Neural cell (in vitro differentiated cells): ENCODE measurements around the gene EZR. TPM values are rescaled to one million over a fixed set of nuclear protein-coding genes. Genes with fewer than 3 reads are reported as not detected.

Experiments
- H2AFZ ChIP-seq: fragments of 200-600, 300-800 bp; sonication (generic), shearing (Covaris generic); 2 replicates; pipeline ENCODE4 v1.6.0; 2014; ENCODE audit warnings: low read depth, mild to moderate bottlenecking, antibody characterized with exemption, low read length, moderate library complexity
- H3F3A ChIP-seq: fragments of 200-600 bp; shearing (Covaris generic); 2 replicates; pipeline ENCODE4 v1.6.1; 2016; ENCODE audit warnings: mild to moderate bottlenecking, moderate library complexity, mixed read lengths, antibody characterized with exemption, low read length; ENCODE audit not compliant: insufficient read depth, poor library complexity, severe bottlenecking
- H3K27ac ChIP-seq: fragments of 200-600, 300-800 bp; sonication (generic), shearing (Covaris generic); 2 replicates; pipeline ENCODE4 v1.5.1; 2014; ENCODE audit warnings: mild to moderate bottlenecking, low read length, moderate library complexity
- H3K27me3 ChIP-seq: fragments of 300-800, 200-600 bp; sonication (generic), shearing (Covaris generic); 2 replicates; pipeline ENCODE4 v1.6.0; 2014; ENCODE audit warnings: mild to moderate bottlenecking, low read depth, low read length, moderate library complexity; ENCODE audit not compliant: insufficient read depth
- H3K36me3 ChIP-seq: fragments of 300-800, 200-600 bp; sonication (generic), shearing (Covaris generic); 2 replicates; pipeline ENCODE4 v1.5.1; 2014; ENCODE audit warnings: mild to moderate bottlenecking, antibody characterized with exemption, low read length, moderate library complexity; ENCODE audit not compliant: insufficient read depth
- H3K4me2 ChIP-seq: fragments of 300-800, 200-600 bp; sonication (generic), shearing (Covaris generic); 2 replicates; pipeline ENCODE4 v1.6.0; 2014; ENCODE audit warnings: mild to moderate bottlenecking, low read length
- H3K4me3 ChIP-seq: fragments of 300-800, 200-600 bp; sonication (generic), shearing (Covaris generic); 2 replicates; pipeline ENCODE4 v1.5.1; 2014; ENCODE audit warnings: mild to moderate bottlenecking, low read length, moderate library complexity
- H3K79me2 ChIP-seq: fragments of 200-600 bp; shearing (Covaris generic); replicated peaks from 2 replicates; pipeline ENCODE4 v1.6.0; 2014; ENCODE audit warnings: mild to moderate bottlenecking, low read length, moderate library complexity; ENCODE audit not compliant: insufficient read depth
- H3K9ac ChIP-seq: fragments of 300-800, 200-600 bp; sonication (generic), shearing (Covaris generic); 2 replicates; pipeline ENCODE4 v1.6.1; 2016; ENCODE audit warnings: mild to moderate bottlenecking, low read length, mixed read lengths
- H3K9me2 ChIP-seq: fragments of 200-600 bp; shearing (Covaris generic); 2 replicates; pipeline ENCODE4 v1.6.1; 2016; ENCODE audit warnings: mild to moderate bottlenecking, low read length, mixed read lengths; ENCODE audit not compliant: insufficient read depth
- H3K9me3 ChIP-seq: fragments of 200-600, 300-800 bp; sonication (generic), shearing (Covaris generic); 2 replicates; pipeline ENCODE4 v1.6.1; 2016; ENCODE audit warnings: mild to moderate bottlenecking, mixed run types, low read length, moderate library complexity, mixed read lengths
- H4K20me1 ChIP-seq: fragments of 200-600 bp; shearing (Covaris generic); 2 replicates; pipeline ENCODE4 v1.6.1; 2016; ENCODE audit warnings: mild to moderate bottlenecking, mixed run types; ENCODE audit not compliant: insufficient read depth
- EP300 ChIP-seq: fragments of 450-650 bp; conservative IDR thresholded peaks from 2 replicates; pipeline ENCODE4 v1.6.1; 2014; ENCODE audit warnings: antibody characterized with exemption, mild to moderate bottlenecking, moderate library complexity; ENCODE audit not compliant: poor library complexity, severe bottlenecking
- EZH2 ChIP-seq: fragments of 200-600, 300-800 bp; shearing (Covaris generic), sonication (generic); IDR thresholded peaks from 2 replicates; pipeline ENCODE4 v1.6.1; 2014; ENCODE audit warnings: antibody characterized with exemption, low read length, borderline replicate concordance, mild to moderate bottlenecking; ENCODE audit not compliant: insufficient read depth, poor library complexity, severe bottlenecking
- MXI1 ChIP-seq: fragments of 450-650 bp; conservative IDR thresholded peaks from 2 replicates; pipeline ENCODE4 v1.6.1; 2014; ENCODE audit warnings: antibody characterized with exemption, mild to moderate bottlenecking; ENCODE audit not compliant: poor library complexity, severe bottlenecking
- POLR2AphosphoS5 ChIP-seq: IDR thresholded peaks from 2 replicates; pipeline ENCODE4 v1.6.1; 2012
- RAD21 ChIP-seq: fragments of 450-650 bp; conservative IDR thresholded peaks from 2 replicates; pipeline ENCODE4 v1.6.1; 2014; ENCODE audit warnings: antibody characterized with exemption, mild to moderate bottlenecking, moderate library complexity
- SMC3 ChIP-seq: fragments of 450-650 bp; conservative IDR thresholded peaks from 2 replicates; pipeline ENCODE4 v1.6.1; 2014; ENCODE audit warnings: antibody characterized with exemption, mild to moderate bottlenecking, moderate library complexity; ENCODE audit not compliant: poor library complexity
- TAF1 ChIP-seq: IDR thresholded peaks from 2 replicates; pipeline ENCODE4 v1.6.1; 2012; ENCODE audit warnings: low read depth
- polyA plus RNA-seq: library from polyadenylated mRNA; depleted of rRNA; stranded (reverse); fragments of >200 nt; gene quantifications from 2 replicates; pipeline ENCODE4 v1.2.3, GENCODE V29; 2014
- TF ChIP-seq, protein P1 (sequence below): fragments of 450-650 bp; IDR thresholded peaks from 2 replicates; pipeline ENCODE4 v1.5.1; 2014; ENCODE audit warnings: antibody characterized with exemption, mild to moderate bottlenecking, moderate library complexity; ENCODE audit not compliant: poor library complexity, severe bottlenecking
- TF ChIP-seq, protein P2 (sequence below): IDR thresholded peaks from 2 replicates; pipeline ENCODE4 v1.6.1; 2012; ENCODE audit warnings: borderline replicate concordance

Gene EZR
- polyA plus RNA-seq, 1 donor from 2014 or later, result 1.6 TPM

DNA sequence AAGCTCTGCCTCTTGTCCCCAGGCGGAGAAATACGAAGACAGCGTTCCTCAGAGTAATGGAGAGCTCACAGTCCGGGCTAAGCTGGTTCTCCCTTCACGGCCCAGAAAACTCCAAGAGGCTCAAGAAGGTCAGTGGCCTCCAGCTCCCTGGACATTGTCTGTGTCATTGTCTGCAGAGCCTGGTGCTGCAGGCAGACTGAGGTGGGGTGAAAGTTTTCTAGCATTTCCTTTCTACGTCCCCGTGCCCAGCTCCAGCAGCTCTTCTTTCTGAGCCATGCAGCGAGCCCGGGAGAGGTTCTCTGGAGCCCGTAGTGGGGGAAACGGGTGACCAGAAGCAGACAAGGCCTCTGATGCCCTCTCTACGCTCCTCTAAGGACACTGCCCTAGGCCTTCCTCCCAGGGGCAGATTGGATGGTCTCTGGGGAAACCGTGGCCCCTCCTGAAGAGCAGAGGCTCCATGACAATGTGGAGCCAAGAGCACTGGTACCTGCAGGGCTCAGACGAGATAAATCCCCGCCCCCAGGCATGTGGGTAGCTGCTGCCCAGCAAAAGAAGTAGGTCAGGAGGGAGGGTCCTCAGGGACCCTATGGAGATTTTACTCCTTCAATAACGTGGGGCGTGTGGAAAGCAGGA, 58.4 kb downstream of the EZR start:
- TF ChIP-seq TAF1 (no peak), SMC3 (no peak), EZH2 (no peak), POLR2AphosphoS5 (no peak), MXI1 (no peak), RAD21 (no peak), EP300 (no peak)
- TF ChIP-seq, protein P1, sequence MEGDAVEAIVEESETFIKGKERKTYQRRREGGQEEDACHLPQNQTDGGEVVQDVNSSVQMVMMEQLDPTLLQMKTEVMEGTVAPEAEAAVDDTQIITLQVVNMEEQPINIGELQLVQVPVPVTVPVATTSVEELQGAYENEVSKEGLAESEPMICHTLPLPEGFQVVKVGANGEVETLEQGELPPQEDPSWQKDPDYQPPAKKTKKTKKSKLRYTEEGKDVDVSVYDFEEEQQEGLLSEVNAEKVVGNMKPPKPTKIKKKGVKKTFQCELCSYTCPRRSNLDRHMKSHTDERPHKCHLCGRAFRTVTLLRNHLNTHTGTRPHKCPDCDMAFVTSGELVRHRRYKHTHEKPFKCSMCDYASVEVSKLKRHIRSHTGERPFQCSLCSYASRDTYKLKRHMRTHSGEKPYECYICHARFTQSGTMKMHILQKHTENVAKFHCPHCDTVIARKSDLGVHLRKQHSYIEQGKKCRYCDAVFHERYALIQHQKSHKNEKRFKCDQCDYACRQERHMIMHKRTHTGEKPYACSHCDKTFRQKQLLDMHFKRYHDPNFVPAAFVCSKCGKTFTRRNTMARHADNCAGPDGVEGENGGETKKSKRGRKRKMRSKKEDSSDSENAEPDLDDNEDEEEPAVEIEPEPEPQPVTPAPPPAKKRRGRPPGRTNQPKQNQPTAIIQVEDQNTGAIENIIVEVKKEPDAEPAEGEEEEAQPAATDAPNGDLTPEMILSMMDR, result no peak
- TF ChIP-seq, protein P2, sequence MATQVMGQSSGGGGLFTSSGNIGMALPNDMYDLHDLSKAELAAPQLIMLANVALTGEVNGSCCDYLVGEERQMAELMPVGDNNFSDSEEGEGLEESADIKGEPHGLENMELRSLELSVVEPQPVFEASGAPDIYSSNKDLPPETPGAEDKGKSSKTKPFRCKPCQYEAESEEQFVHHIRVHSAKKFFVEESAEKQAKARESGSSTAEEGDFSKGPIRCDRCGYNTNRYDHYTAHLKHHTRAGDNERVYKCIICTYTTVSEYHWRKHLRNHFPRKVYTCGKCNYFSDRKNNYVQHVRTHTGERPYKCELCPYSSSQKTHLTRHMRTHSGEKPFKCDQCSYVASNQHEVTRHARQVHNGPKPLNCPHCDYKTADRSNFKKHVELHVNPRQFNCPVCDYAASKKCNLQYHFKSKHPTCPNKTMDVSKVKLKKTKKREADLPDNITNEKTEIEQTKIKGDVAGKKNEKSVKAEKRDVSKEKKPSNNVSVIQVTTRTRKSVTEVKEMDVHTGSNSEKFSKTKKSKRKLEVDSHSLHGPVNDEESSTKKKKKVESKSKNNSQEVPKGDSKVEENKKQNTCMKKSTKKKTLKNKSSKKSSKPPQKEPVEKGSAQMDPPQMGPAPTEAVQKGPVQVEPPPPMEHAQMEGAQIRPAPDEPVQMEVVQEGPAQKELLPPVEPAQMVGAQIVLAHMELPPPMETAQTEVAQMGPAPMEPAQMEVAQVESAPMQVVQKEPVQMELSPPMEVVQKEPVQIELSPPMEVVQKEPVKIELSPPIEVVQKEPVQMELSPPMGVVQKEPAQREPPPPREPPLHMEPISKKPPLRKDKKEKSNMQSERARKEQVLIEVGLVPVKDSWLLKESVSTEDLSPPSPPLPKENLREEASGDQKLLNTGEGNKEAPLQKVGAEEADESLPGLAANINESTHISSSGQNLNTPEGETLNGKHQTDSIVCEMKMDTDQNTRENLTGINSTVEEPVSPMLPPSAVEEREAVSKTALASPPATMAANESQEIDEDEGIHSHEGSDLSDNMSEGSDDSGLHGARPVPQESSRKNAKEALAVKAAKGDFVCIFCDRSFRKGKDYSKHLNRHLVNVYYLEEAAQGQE, result no peak

DNA sequence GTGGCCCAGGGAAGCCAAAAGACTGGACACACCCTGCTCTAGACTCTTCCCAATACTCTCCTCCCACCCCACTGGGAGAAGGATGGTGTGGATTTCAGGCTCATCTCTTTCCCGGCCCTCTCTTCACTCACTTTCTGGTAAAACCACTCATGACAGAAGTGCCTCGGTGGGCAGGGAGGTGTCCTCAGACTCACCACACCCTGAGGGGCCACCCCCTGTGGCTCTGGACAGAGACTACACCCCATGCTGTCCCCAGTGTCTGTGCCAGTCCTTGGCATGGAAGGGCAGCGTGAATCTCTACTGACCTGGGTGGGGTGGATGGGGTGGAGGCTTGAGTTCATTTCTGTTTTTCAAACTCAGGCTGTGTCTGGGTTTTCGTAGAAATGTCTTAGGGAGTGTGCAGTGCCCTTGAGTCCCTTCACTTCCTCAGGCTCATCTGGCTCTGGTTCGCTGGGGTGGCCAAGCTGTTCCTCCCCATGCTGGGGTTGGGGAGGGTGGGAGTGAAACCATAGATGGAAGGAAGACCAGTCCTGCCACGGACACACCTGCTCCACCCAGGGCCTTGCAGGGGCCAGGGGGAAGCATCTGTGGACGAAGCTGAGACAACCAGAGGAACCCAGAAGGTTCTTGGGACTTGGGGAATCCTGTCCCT, 59.1 kb downstream of the EZR start:
- H4K20me1 ChIP-seq, result no peaks in the 10 kb centered on the region
- no peaks in the 10 kb centered on the region for H3K36me3 ChIP-seq
- no peak overlapping the region for H3K4me2 ChIP-seq
- H2AFZ ChIP-seq, result no peak overlapping the region
- no peak overlapping the region for H3K27ac ChIP-seq
- no peaks in the 10 kb centered on the region for H3K9me3 ChIP-seq
- no peaks in the 10 kb centered on the region for H3F3A ChIP-seq
- no peaks in the 10 kb centered on the region for H3K27me3 ChIP-seq
- no peaks in the 10 kb centered on the region for H3K9me2 ChIP-seq
- no peak overlapping the region for H3K9ac ChIP-seq
- H3K79me2 ChIP-seq, result no peaks in the 10 kb centered on the region
- no peak overlapping the region for H3K4me3 ChIP-seq
- TF ChIP-seq, protein P2, result no peak
- TF ChIP-seq MXI1, result no peak
- TF ChIP-seq SMC3, result no peak

More for the DNA sequence above, 58.4 kb downstream of the EZR start:
- Histone ChIP-seq H3K9me3 (no peaks in the 10 kb centered on the region), H4K20me1 (no peaks in the 10 kb centered on the region), H3K36me3 (no peaks in the 10 kb centered on the region), H3K4me2 (no peak overlapping the region), H3K27me3 (no peaks in the 10 kb centered on the region), H3K4me3 (no peak overlapping the region), H3K27ac (no peak overlapping the region), H3K9me2 (no peaks in the 10 kb centered on the region), H3K79me2 (no peaks in the 10 kb centered on the region), H3F3A (no peaks in the 10 kb centered on the region), H3K9ac (no peak overlapping the region), H2AFZ (no peak overlapping the region)
